ENCODE measurements around the gene SORCS3.

SORCS3 gene

GRCh38 chr10:104659809-104660208 is 18.7 kb downstream of the SORCS3 start:
- TF ChIP-seq ZNF274 (IDR thresholded peaks at IDR 0.05; ENCODE audit: low read depth, low read length) = no peak
- H3K4me3 ChIP-seq (ENCODE audit: low read length) = no peak overlapping the region

- H3K4me3 ChIP-seq (ENCODE audit: low read length) = no peak overlapping the region
- no peak for TF ChIP-seq ZNF274 (IDR thresholded peaks at IDR 0.05; ENCODE audit: low read depth, low read length)
Measured at GRCh38 chr10:104663076-104663475, 22.0 kb downstream of the SORCS3 start.

GRCh38 chr10:104663563-104663962 is 22.5 kb downstream of the SORCS3 start:
- no peak for TF ChIP-seq ZNF274 (IDR thresholded peaks at IDR 0.05; ENCODE audit: low read depth, low read length)
- no peak overlapping the region for H3K4me3 ChIP-seq (ENCODE audit: low read length)

- no peak overlapping the region for H3K4me3 ChIP-seq (ENCODE audit: low read length)
- TF ChIP-seq ZNF274 (IDR thresholded peaks at IDR 0.05; ENCODE audit: low read depth, low read length) = no peak
Measured at GRCh38 chr10:104664205-104664604, 23.1 kb downstream of the SORCS3 start.

- no peak overlapping the region for H3K4me3 ChIP-seq (ENCODE audit: low read length)
- TF ChIP-seq ZNF274 (IDR thresholded peaks at IDR 0.05; ENCODE audit: low read depth, low read length) = no peak
Measured at GRCh38 chr10:104665174-104665573, 24.1 kb downstream of the SORCS3 start.

- TF ChIP-seq ZNF274 (IDR thresholded peaks at IDR 0.05; ENCODE audit: low read depth, low read length) = no peak
- no peak overlapping the region for H3K4me3 ChIP-seq (ENCODE audit: low read length)
Measured at GRCh38 chr10:104666106-104666505, 25.0 kb downstream of the SORCS3 start.

- no peak overlapping the region for H3K4me3 ChIP-seq (ENCODE audit: low read length)
- no peak for TF ChIP-seq ZNF274 (IDR thresholded peaks at IDR 0.05; ENCODE audit: low read depth, low read length)
Measured at GRCh38 chr10:104676874-104677273, 35.8 kb downstream of the SORCS3 start.

GRCh38 chr10:104678658-104679057 is 37.6 kb downstream of the SORCS3 start:
- TF ChIP-seq ZNF274 (IDR thresholded peaks at IDR 0.05; ENCODE audit: low read depth, low read length) = no peak
- no peak overlapping the region for H3K4me3 ChIP-seq (ENCODE audit: low read length)

GRCh38 chr10:104680467-104681401 is 39.6 kb downstream of the SORCS3 start:
- no peak overlapping the region for H3K4me3 ChIP-seq (ENCODE audit: low read length)

GRCh38 chr10:104681485-104681884 is 40.4 kb downstream of the SORCS3 start:
- TF ChIP-seq ZNF274 (IDR thresholded peaks at IDR 0.05; ENCODE audit: low read depth, low read length) = no peak
- no peak overlapping the region for H3K4me3 ChIP-seq (ENCODE audit: low read length)

More at GRCh38 chr10:104680467-104681401, 39.6 kb downstream of the SORCS3 start:
- TF ChIP-seq ZNF274 (IDR thresholded peaks at IDR 0.05; ENCODE audit: low read depth, low read length) = no peak

GRCh38 chr10:104683567-104683966 is 42.5 kb downstream of the SORCS3 start:
- TF ChIP-seq ZNF274 (IDR thresholded peaks at IDR 0.05; ENCODE audit: low read depth, low read length) = no peak
- H3K4me3 ChIP-seq (ENCODE audit: low read length) = no peak overlapping the region

GRCh38 chr10:104686829-104687228 is 45.7 kb downstream of the SORCS3 start:
- TF ChIP-seq ZNF274 (IDR thresholded peaks at IDR 0.05; ENCODE audit: low read depth, low read length) = no peak
- no peak overlapping the region for H3K4me3 ChIP-seq (ENCODE audit: low read length)

GRCh38 chr10:104688251-104689042 is 47.4 kb downstream of the SORCS3 start:
- no peak overlapping the region for H3K4me3 ChIP-seq (ENCODE audit: low read length)
- no peak for TF ChIP-seq ZNF274 (IDR thresholded peaks at IDR 0.05; ENCODE audit: low read depth, low read length)

- no peak overlapping the region for H3K4me3 ChIP-seq (ENCODE audit: low read length)
- no peak for TF ChIP-seq ZNF274 (IDR thresholded peaks at IDR 0.05; ENCODE audit: low read depth, low read length)
Measured at GRCh38 chr10:104689105-104689504, 48.0 kb downstream of the SORCS3 start.

- TF ChIP-seq ZNF274 (IDR thresholded peaks at IDR 0.05; ENCODE audit: low read depth, low read length) = no peak
Measured at GRCh38 chr10:104689547-104689946, 48.5 kb downstream of the SORCS3 start.

More at GRCh38 chr10:104689547-104689946, 48.5 kb downstream of the SORCS3 start:
- H3K4me3 ChIP-seq (ENCODE audit: low read length) = no peak overlapping the region
